GM19043 (cell line): ENCODE results near the gene TNS4.

Experiments used
- ATAC-seq: cut with Tn5 transposase; IDR thresholded peaks from one replicate; pipeline ENCODE4 v1.9.1; 2021; ENCODE audit warnings: low read depth; ENCODE audit not compliant: unreplicated experiment

Gene TNS4

DNA sequence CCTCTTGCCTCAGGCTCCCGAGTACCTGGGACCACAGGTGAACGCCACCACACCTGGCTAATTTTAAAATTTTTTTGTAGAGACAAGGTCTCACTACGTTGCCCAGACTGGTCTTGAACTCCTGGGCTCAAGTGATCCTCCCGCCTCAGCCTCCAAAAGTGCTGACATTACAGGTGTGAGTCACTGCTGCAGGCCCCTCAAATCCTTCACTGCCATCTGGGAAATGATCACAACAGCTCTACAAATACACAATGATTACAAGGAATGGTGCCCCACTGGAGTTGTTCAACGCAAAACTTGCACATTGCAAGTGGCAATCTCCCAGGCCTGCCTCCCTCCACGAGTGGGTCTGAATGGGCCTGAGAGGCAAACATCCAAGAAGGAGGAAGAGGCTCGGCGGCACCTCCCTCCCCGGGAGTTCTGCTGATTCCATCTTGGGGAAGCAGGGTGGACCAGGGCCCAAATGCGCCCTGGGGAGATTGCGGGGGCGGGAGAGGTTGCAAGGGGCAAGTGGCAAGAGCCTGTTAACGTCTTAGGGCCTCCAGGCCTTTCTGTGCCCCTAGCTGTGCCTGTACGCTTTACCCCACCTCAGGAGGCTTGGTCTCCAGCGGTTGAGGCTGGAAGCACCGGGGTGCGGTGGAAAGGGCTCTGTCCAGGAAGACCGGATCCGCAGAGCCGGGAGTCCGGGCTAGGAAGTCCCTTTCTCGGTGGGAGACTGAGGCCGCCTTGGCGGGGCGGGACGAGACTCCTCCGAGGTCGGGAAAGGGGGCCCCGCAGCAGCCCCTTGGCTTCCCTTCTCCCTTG is 58.8 kb downstream of the TNS4 start:
- no peak for ATAC-seq

- ATAC-seq = no peak
Measured at GRCh38 chr17:40440166-40440565, 61.3 kb downstream of the TNS4 start.

- no peak for ATAC-seq
Measured at GRCh38 chr17:40437095-40437732, 64.2 kb downstream of the TNS4 start.

DNA sequence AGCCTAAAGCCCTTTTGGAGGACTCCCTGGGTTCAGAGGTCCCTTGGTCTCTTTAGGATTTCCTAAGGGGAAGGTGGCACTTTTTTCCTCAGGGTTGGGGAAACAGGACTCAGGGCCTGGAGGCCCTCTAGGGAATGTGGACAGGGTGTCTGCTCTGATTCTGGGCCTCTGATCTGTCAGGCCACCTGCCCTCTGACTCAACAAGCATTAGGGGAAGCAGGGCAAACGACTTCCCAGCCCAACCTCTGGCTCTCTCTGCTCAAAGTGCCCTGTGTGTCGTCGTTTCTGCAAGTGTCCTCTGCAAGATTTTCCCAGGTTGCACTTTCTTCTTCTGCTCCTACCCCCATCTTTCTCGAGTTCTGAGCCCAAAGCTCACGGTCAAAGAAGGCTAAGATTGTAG is 64.8 kb downstream of the TNS4 start:
- no peak for ATAC-seq

DNA sequence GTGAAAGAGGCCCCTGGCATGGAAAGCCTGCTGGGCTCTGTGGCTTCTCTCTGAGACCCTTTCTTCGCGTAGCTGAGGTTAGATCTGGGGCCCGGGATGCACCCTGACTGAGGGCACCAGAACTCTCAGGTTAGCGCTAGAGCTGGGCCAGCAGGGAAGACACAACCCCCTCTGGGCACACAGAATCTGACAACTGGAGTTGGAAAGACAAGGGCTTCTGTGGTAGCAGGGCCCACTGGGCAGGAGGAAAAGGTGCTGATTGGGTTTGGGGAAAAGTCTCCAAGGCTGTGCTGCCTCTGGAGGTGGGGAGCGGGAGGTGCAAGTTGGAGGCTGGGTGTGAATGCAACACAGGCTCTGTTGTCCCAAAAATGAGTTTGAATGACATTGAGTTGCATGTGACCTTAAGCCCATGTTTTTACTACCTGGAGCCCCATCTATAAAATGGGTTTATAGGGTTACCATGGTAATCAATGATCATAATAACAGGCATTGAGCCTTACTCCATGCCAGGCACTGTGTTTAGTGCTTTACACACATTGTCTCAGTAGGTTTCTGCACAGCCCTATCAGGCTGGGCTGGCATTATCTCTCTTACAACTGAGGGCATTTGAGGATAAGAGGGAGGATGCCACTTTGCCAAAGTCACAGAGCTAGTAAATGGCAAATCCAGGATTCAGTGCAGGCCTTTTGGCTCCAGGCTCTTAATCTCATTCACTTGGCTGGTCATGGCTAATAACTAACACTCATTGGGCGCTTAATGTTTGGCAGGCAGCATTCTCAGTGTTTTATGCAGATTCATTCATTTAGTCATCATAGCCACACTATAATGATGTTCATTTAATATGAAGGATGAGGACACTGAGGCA is 67.6 kb downstream of the TNS4 start:
- no peak for ATAC-seq

- no peak for ATAC-seq
Measured at GRCh38 chr17:40432864-40433528, 68.4 kb downstream of the TNS4 start.

- no peak for ATAC-seq
Measured at GRCh38 chr17:40431231-40431602, 70.2 kb downstream of the TNS4 start.

- ATAC-seq = no peak
Measured at GRCh38 chr17:40430272-40431230, 70.9 kb downstream of the TNS4 start.

- no peak for ATAC-seq
Measured at GRCh38 chr17:40427002-40427491, 74.4 kb downstream of the TNS4 start.
